Measurements from ENCODE around the gene ELOF1. TPM values are rescaled to one million over a fixed set of nuclear protein-coding genes. Genes with fewer than 3 reads are reported as not detected.

Gene ELOF1
- total and polyA plus RNA-seq, 2 of the 13 experiments (the other 11 are each of a cell fraction or from before 2014, with no cell fraction given), result 14.5 to 43.2 TPM

DNA sequence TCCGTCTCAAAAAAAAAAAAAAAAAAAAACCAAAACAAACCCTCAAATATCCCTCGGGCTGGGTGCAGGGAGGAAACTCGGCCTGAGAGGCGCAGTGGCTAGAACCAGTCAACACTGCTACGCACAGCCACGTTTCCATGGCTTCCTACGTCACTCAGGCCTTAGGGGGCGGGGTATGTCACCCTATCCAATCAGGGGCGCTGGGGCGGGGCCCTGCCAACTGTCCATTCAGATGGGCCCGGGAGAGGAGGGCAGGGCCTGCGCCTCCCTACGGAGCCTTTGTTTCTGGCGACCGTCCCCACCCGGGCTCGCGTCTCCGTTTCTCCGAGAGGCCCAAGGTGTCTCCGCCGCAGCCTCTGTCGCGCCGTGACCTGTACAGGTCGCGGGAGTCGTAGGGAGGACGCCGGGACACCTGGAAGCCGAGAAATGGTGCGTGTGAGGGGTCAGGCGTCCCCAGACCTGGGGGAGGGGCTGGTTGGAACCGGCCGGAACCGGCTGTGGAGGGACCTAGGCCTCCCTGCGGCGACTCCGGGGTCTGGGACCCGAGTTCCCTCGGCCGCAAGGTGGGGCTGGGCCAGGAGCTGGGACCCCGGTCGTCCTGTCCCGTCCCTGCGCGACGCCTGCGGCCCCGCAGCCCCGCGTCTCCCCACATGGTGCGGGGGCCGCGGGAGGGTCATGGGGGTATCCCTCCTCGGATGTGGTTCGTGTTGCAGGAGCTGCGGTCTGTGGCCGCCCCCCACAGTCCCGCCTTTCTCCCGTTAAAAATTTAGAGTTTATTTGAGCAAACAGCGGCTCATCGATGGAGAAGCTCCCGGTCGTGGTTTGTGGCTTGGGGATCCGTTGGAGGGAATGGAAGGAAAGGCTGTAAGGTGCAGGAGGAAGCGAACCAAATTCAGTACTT, 38.4 kb upstream of the ELOF1 start, which contains the start of gene ZNF627 (continued):
- TF ChIP-seq, protein P1, sequence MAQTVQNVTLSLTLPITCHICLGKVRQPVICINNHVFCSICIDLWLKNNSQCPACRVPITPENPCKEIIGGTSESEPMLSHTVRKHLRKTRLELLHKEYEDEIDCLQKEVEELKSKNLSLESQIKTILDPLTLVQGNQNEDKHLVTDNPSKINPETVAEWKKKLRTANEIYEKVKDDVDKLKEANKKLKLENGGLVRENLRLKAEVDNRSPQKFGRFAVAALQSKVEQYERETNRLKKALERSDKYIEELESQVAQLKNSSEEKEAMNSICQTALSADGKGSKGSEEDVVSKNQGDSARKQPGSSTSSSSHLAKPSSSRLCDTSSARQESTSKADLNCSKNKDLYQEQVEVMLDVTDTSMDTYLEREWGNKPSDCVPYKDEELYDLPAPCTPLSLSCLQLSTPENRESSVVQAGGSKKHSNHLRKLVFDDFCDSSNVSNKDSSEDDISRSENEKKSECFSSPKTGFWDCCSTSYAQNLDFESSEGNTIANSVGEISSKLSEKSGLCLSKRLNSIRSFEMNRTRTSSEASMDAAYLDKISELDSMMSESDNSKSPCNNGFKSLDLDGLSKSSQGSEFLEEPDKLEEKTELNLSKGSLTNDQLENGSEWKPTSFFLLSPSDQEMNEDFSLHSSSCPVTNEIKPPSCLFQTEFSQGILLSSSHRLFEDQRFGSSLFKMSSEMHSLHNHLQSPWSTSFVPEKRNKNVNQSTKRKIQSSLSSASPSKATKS (CRISPR knock-in tag; IDR thresholded peaks at IDR 0.05), result no peak
- TF ChIP-seq ZNF235 (CRISPR knock-in tag; IDR thresholded peaks at IDR 0.05; ENCODE audit: borderline replicate concordance) (peak; percentile 89; the same call in 1 of the 2 replicates), ISX (CRISPR knock-in tag; conservative IDR thresholded peaks at IDR 0.05) (peak; percentile 70; the same call in 1 of the 2 replicates), ZNF230 (CRISPR knock-in tag; IDR thresholded peaks at IDR 0.05) (peak; percentile 89; the same call in 1 of the 2 replicates), ZNF382 (CRISPR knock-in tag; IDR thresholded peaks at IDR 0.05; ENCODE audit: borderline replicate concordance) (no peak), MBD4 (IDR thresholded peaks at IDR 0.05; ENCODE audit: borderline replicate concordance, low read length) (no peak), RFXAP (CRISPR knock-in tag; IDR thresholded peaks at IDR 0.05; ENCODE audit: borderline replicate concordance) (peak; percentile 41; the same call in 1 of the 2 replicates), ZNF660 (CRISPR knock-in tag; IDR thresholded peaks at IDR 0.05; ENCODE audit: borderline replicate concordance, low read depth) (no peak), ATF7 (IDR thresholded peaks at IDR 0.05) (no peak), ATF7 (CRISPR knock-in tag; IDR thresholded peaks at IDR 0.05) (peak; percentile 57; the same call in 1 of the 2 replicates)
- TF ChIP-seq, protein P2, sequence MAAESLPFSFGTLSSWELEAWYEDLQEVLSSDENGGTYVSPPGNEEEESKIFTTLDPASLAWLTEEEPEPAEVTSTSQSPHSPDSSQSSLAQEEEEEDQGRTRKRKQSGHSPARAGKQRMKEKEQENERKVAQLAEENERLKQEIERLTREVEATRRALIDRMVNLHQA (CRISPR knock-in tag; IDR thresholded peaks at IDR 0.05), result no peak
- TF ChIP-seq, protein P3, sequence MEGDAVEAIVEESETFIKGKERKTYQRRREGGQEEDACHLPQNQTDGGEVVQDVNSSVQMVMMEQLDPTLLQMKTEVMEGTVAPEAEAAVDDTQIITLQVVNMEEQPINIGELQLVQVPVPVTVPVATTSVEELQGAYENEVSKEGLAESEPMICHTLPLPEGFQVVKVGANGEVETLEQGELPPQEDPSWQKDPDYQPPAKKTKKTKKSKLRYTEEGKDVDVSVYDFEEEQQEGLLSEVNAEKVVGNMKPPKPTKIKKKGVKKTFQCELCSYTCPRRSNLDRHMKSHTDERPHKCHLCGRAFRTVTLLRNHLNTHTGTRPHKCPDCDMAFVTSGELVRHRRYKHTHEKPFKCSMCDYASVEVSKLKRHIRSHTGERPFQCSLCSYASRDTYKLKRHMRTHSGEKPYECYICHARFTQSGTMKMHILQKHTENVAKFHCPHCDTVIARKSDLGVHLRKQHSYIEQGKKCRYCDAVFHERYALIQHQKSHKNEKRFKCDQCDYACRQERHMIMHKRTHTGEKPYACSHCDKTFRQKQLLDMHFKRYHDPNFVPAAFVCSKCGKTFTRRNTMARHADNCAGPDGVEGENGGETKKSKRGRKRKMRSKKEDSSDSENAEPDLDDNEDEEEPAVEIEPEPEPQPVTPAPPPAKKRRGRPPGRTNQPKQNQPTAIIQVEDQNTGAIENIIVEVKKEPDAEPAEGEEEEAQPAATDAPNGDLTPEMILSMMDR (CRISPR knock-in tag; IDR thresholded peaks at IDR 0.05), result peak; percentile 43; the same call in 1 of the 2 replicates
- TF ChIP-seq, protein P4, sequence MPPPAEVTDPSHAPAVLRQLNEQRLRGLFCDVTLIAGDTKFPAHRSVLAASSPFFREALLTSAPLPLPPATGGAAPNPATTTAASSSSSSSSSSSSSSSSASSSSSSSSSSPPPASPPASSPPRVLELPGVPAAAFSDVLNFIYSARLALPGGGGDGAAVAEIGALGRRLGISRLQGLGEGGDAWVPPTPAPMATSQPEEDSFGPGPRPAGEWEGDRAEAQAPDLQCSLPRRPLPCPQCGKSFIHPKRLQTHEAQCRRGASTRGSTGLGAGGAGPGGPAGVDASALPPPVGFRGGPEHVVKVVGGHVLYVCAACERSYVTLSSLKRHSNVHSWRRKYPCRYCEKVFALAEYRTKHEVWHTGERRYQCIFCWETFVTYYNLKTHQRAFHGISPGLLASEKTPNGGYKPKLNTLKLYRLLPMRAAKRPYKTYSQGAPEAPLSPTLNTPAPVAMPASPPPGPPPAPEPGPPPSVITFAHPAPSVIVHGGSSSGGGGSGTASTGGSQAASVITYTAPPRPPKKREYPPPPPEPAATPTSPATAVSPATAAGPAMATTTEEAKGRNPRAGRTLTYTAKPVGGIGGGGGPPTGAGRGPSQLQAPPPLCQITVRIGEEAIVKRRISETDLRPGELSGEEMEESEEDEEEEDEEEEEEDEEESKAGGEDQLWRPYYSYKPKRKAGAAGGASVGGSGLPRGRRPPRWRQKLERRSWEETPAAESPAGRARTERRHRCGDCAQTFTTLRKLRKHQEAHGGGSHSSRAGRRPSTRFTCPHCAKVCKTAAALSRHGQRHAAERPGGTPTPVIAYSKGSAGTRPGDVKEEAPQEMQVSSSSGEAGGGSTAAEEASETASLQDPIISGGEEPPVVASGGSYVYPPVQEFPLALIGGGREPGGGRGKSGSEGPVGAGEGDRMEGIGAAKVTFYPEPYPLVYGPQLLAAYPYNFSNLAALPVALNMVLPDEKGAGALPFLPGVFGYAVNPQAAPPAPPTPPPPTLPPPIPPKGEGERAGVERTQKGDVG (CRISPR knock-in tag; IDR thresholded peaks at IDR 0.05; ENCODE audit: borderline replicate concordance), result no peak
- TF ChIP-seq, protein P5, sequence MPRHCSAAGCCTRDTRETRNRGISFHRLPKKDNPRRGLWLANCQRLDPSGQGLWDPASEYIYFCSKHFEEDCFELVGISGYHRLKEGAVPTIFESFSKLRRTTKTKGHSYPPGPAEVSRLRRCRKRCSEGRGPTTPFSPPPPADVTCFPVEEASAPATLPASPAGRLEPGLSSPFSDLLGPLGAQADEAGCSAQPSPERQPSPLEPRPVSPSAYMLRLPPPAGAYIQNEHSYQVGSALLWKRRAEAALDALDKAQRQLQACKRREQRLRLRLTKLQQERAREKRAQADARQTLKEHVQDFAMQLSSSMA (CRISPR knock-in tag; IDR thresholded peaks at IDR 0.05), result no peak
- TF ChIP-seq, protein P6, sequence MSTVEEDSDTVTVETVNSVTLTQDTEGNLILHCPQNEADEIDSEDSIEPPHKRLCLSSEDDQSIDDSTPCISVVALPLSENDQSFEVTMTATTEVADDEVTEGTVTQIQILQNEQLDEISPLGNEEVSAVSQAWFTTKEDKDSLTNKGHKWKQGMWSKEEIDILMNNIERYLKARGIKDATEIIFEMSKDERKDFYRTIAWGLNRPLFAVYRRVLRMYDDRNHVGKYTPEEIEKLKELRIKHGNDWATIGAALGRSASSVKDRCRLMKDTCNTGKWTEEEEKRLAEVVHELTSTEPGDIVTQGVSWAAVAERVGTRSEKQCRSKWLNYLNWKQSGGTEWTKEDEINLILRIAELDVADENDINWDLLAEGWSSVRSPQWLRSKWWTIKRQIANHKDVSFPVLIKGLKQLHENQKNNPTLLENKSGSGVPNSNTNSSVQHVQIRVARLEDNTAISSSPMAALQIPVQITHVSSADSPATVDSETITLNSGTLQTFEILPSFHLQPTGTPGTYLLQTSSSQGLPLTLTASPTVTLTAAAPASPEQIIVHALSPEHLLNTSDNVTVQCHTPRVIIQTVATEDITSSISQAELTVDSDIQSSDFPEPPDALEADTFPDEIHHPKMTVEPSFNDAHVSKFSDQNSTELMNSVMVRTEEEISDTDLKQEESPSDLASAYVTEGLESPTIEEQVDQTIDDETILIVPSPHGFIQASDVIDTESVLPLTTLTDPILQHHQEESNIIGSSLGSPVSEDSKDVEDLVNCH (CRISPR knock-in tag; IDR thresholded peaks at IDR 0.05), result no peak
- TF ChIP-seq, protein P7, sequence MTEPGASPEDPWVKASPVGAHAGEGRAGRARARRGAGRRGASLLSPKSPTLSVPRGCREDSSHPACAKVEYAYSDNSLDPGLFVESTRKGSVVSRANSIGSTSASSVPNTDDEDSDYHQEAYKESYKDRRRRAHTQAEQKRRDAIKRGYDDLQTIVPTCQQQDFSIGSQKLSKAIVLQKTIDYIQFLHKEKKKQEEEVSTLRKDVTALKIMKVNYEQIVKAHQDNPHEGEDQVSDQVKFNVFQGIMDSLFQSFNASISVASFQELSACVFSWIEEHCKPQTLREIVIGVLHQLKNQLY (CRISPR knock-in tag; IDR thresholded peaks at IDR 0.05), result no peak
